Natural killer cell (primary cell): ENCODE results near the gene APEX1. TPM values are rescaled to one million over a fixed set of nuclear protein-coding genes. Genes with fewer than 3 reads are reported as not detected.

Experiments
- ATAC-seq, 3 donors: fragments of 150-1000 bp in 2 of 3; fragments of 200-7000 bp in 1 of 3; cut with Tn5 transposase; 1 replicate in 1 of 3; 2 replicates in 2 of 3; pipeline ENCODE4 v1.10.0; 2021; ENCODE audit warnings: mild to moderate bottlenecking in 2 of 3, moderate library complexity in 2 of 3
- DNase-seq, 2 donors: peaks; one replicate each; pipeline versions ENCODE4 v3.0.0 to v3.0.0-alpha.2; 2013 to 2021; ENCODE audit warnings: mixed read lengths in 1 of 2
- H3K27ac ChIP-seq: one replicate; pipeline ENCODE4 v1.5.1; 2013; ENCODE audit warnings: mild to moderate bottlenecking, low read length
- H3K27me3 ChIP-seq: one replicate; pipeline ENCODE4 v1.6.1; 2013; ENCODE audit warnings: low read length; ENCODE audit not compliant: control insufficient read depth, insufficient read depth
- H3K36me3 ChIP-seq: one replicate; pipeline ENCODE4 v1.6.1; 2013; ENCODE audit warnings: low read length; ENCODE audit not compliant: control insufficient read depth, insufficient read depth
- H3K4me1 ChIP-seq: one replicate; pipeline ENCODE4 v1.6.1; 2013; ENCODE audit warnings: low read length; ENCODE audit not compliant: control insufficient read depth, insufficient read depth
- H3K4me3 ChIP-seq: one replicate; pipeline ENCODE4 v1.5.1; 2013; ENCODE audit warnings: low read length
- H3K9me3 ChIP-seq: one replicate; pipeline ENCODE4 v1.6.1; 2013; ENCODE audit warnings: low read length; ENCODE audit not compliant: control insufficient read depth, insufficient read depth
- H3K27ac Mint-ChIP-seq, 2 donors: one replicate each; pipeline ENCODE4 v1.8.0; 2022; ENCODE audit warnings: mild to moderate bottlenecking in 2 of 2, mixed read lengths in 2 of 2, moderate library complexity in 1 of 2
- H3K27me3 Mint-ChIP-seq, 2 donors: one replicate each; pipeline ENCODE4 v1.8.0; 2022; ENCODE audit warnings: low read depth in 2 of 2, mixed read lengths in 2 of 2
- H3K36me3 Mint-ChIP-seq: one replicate; pipeline ENCODE4 v1.8.0; 2022; ENCODE audit warnings: mixed read lengths
- H3K4me1 Mint-ChIP-seq, 2 donors: one replicate each; pipeline ENCODE4 v1.8.0; 2022; ENCODE audit warnings: mixed read lengths in 2 of 2
- H3K4me3 Mint-ChIP-seq: one replicate; pipeline ENCODE4 v1.8.0; 2022; ENCODE audit warnings: mild to moderate bottlenecking, moderate library complexity, mixed read lengths
- H3K9me3 Mint-ChIP-seq, 2 donors: one replicate each; pipeline ENCODE4 v1.8.0; 2022; ENCODE audit warnings: mixed read lengths in 2 of 2
- WGBS: methylation state at CpG from one replicate; pipeline ENCODE4 v1.1.7; 2013; ENCODE audit warnings: missing lambda C conversion rate; ENCODE audit not compliant: insufficient coverage; 5-methylcytosine and 5-hydroxymethylcytosine counted together
- intact Hi-C: fragments of 100-400 bp; cut with micrococcal nuclease; formaldehyde crosslinking; loops from one replicate; pipeline ENCODE4 v1.14.2; 2022
- total RNA-seq, 4 donors: library from RNA; stranded (reverse); fragments of 120-200 nt in 1 of 4; gene quantifications; one replicate each; pipeline versions ENCODE4 v1.2.3 to v1.2.4, GENCODE V29; 2013 to 2022
- TF ChIP-seq, protein P1 (sequence below): fragments of 200-600 bp; IDR thresholded peaks from one replicate; pipeline ENCODE4 v1.8.0; 2022; ENCODE audit warnings: antibody characterized with exemption

The APEX1 gene
- total RNA-seq, 3 donors from 2014 or later (not counting 1 experiment from before 2014, with no cell fraction given): 66.0 to 77.6 (median 74.9) TPM

DNA sequence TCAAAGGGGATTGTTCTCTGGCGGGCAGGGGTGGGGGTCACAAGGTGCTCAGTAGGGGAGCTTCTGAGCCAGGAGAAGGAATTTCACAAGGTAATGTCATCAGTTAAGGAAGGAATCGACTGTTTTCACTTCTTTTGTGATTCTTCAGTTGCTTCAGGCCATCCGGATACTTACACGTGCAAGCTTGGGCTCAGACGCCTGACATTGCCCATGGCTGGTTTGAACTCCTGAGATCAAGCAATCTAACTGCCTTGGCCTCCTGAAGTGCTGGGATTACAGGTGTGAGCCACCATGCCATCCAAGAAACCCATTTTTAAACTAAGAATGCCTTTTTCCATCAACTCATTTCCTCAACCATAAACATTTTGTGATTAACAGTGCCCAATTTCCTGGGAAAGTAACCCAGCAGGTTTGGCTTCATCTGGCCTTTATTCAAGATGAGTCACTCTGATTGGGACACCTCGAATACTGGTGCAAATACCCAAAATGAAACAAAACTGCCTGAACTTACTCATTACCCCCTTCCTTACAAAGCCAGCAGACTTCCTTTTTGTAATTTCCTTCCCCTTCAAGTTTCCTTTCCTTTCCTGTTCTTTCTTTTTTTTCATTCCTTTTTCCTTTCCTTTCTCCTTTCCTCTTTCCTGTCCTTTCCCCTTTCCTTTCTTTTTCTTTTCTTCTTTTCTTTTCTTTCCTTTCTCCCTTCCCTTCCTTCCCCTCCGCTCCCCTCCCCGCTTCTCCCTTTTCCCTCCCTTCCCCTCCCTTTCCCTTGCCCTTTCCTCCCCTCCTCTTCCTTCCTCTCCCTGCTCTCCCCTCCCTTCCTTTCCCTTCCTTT is 40.1 kb downstream of the APEX1 start:
- Histone ChIP-seq H3K4me3 (no peak overlapping the region), H3K27me3 (no peaks in the 10 kb centered on the region), H3K36me3 (no peaks in the 10 kb centered on the region), H3K9me3 (no peaks in the 10 kb centered on the region), H3K4me1 (peaks cover 6% of the 10 kb centered on the region), H3K27ac (no peak overlapping the region)
- Mint-ChIP-seq H3K9me3 (no peaks in the 10 kb centered on the region), H3K4me1 (peaks cover 13 to 14% of the 10 kb centered on the region in 2 donors), H3K27me3 (peaks cover 0 to 3% of the 10 kb centered on the region in 2 donors), H3K36me3 (no peaks in the 10 kb centered on the region), H3K4me3 (no peak overlapping the region), H3K27ac (no peak overlapping the region)
- 90% methylated on average over 8 of the region's 8 CpGs for WGBS
- ATAC-seq: no peak
- intact Hi-C loops: no loop called here
- TF ChIP-seq, protein P1, sequence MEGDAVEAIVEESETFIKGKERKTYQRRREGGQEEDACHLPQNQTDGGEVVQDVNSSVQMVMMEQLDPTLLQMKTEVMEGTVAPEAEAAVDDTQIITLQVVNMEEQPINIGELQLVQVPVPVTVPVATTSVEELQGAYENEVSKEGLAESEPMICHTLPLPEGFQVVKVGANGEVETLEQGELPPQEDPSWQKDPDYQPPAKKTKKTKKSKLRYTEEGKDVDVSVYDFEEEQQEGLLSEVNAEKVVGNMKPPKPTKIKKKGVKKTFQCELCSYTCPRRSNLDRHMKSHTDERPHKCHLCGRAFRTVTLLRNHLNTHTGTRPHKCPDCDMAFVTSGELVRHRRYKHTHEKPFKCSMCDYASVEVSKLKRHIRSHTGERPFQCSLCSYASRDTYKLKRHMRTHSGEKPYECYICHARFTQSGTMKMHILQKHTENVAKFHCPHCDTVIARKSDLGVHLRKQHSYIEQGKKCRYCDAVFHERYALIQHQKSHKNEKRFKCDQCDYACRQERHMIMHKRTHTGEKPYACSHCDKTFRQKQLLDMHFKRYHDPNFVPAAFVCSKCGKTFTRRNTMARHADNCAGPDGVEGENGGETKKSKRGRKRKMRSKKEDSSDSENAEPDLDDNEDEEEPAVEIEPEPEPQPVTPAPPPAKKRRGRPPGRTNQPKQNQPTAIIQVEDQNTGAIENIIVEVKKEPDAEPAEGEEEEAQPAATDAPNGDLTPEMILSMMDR: no peak
- no peak for DNase-seq

GRCh38 chr14:20498622-20499021 is 43.6 kb downstream of the APEX1 start:
- DNase-seq: no peak
- Histone ChIP-seq H3K4me3 (no peak overlapping the region), H3K36me3 (no peaks in the 10 kb centered on the region), H3K9me3 (no peaks in the 10 kb centered on the region), H3K4me1 (no peaks in the 10 kb centered on the region), H3K27ac (no peak overlapping the region), H3K27me3 (no peaks in the 10 kb centered on the region)
- H3K4me3 Mint-ChIP-seq: no peak overlapping the region
- H3K9me3 Mint-ChIP-seq: no peaks in the 10 kb centered on the region
- H3K27ac Mint-ChIP-seq: no peak overlapping the region
- no peaks in the 10 kb centered on the region for H3K4me1 Mint-ChIP-seq
- H3K36me3 Mint-ChIP-seq: no peaks in the 10 kb centered on the region
- H3K27me3 Mint-ChIP-seq: peaks cover 3% of the 10 kb centered on the region in 2 donors
- TF ChIP-seq, protein P1: no peak
- intact Hi-C loops: no loop called here
- no peak for ATAC-seq
- 59% methylated on average over 2 of the region's 2 CpGs for whole genome bisulfite sequencing

- Histone ChIP-seq H3K9me3 (no peaks in the 10 kb centered on the region), H3K4me3 (no peak overlapping the region), H3K4me1 (no peaks in the 10 kb centered on the region), H3K27me3 (no peaks in the 10 kb centered on the region), H3K36me3 (no peaks in the 10 kb centered on the region), H3K27ac (no peak overlapping the region)
- intact Hi-C loops: no loop called here
- peaks cover 3 to 8% of the 10 kb centered on the region in 2 donors for H3K27me3 Mint-ChIP-seq
- no peak overlapping the region for H3K4me3 Mint-ChIP-seq
- TF ChIP-seq, protein P1: no peak
- H3K4me1 Mint-ChIP-seq: no peaks in the 10 kb centered on the region
- DNase-seq (no peak), ATAC-seq (no peak)
- no peaks in the 10 kb centered on the region for H3K9me3 Mint-ChIP-seq
- no peak overlapping the region for H3K27ac Mint-ChIP-seq
- WGBS: 75% methylated on average over 4 of the region's 4 CpGs
- no peaks in the 10 kb centered on the region for H3K36me3 Mint-ChIP-seq
These were observed 44.1 kb downstream of the APEX1 start for GRCh38 chr14:20499108-20499507.
